Esophagus (tissue), 2 donors: ENCODE results near the gene PLEKHD1. TPM values are rescaled to one million over a fixed set of nuclear protein-coding genes. Genes with fewer than 3 reads are reported as not detected.

Experiments
- H3K27ac ChIP-seq, 2 donors: one replicate each; pipeline ENCODE4 v1.5.1; 2013; ENCODE audit warnings: low read depth in 2 of 2, mild to moderate bottlenecking in 2 of 2, inconsistent platforms in 1 of 2, low read length in 1 of 2, moderate library complexity in 1 of 2
- H3K27me3 ChIP-seq, 2 donors: one replicate each; pipeline ENCODE4 v1.6.1; 2013; ENCODE audit warnings: low read length in 2 of 2, control low read depth in 1 of 2, mild to moderate bottlenecking in 1 of 2; ENCODE audit not compliant: insufficient read depth in 2 of 2, control insufficient read depth in 1 of 2
- H3K36me3 ChIP-seq, 2 donors: one replicate each; pipeline ENCODE4 v1.6.1; 2013; ENCODE audit warnings: low read length in 1 of 2; ENCODE audit not compliant: control insufficient read depth in 2 of 2, insufficient read depth in 2 of 2
- H3K4me1 ChIP-seq, 2 donors: one replicate each; pipeline ENCODE4 v1.6.1; 2013; ENCODE audit warnings: low read length in 1 of 2; ENCODE audit not compliant: control insufficient read depth in 2 of 2, insufficient read depth in 2 of 2
- H3K4me3 ChIP-seq, 2 donors: one replicate each; pipeline ENCODE4 v1.5.1; 2013; ENCODE audit warnings: low read length in 2 of 2, mild to moderate bottlenecking in 2 of 2, low read depth in 1 of 2, moderate library complexity in 1 of 2
- H3K9me3 ChIP-seq, 2 donors: one replicate each; pipeline ENCODE4 v1.6.1; 2013; ENCODE audit warnings: mild to moderate bottlenecking in 2 of 2, low read depth in 1 of 2, low read length in 1 of 2, moderate library complexity in 1 of 2; ENCODE audit not compliant: control insufficient read depth in 2 of 2, insufficient read depth in 1 of 2
- WGBS, 2 donors: extraction: QIAGEN DNeasy Blood & Tissue Kit; methylation state at CpG; one replicate each; pipeline ENCODE4 v1.1.7; 2013; 5-methylcytosine and 5-hydroxymethylcytosine counted together
- polyA plus RNA-seq, 2 donors: library from polyadenylated mRNA; stranded (reverse); fragments of 200-250 nt; gene quantifications; one replicate each; pipeline ENCODE4 v1.2.3, GENCODE V29; 2013
- donor health status: healthy with polysubstance abuse.
- donor health status: Bipolar disorder and iron deficiency.

PLEKHD1 gene
- polyA plus RNA-seq, 2 donors, result 0.05 to 0.06 TPM

- Histone ChIP-seq H3K9me3 (no peaks in the 10 kb centered on the region), H3K36me3 (no peaks in the 10 kb centered on the region), H3K4me3 (no peak overlapping the region), H3K27ac (no peak overlapping the region), H3K27me3 (no peaks in the 10 kb centered on the region), H3K4me1 (peaks cover under 1 to 5% of the 10 kb centered on the region in 2 donors)
- WGBS, 2 donors, result 80 to 93% methylated on average over 9 of the region's 9 CpGs
These were observed 43.6 kb downstream of the PLEKHD1 start for GRCh38 chr14:69528143-69528542.

- 91 to 94% methylated on average over 5 of the region's 5 CpGs for WGBS, 2 donors
These were observed 44.4 kb downstream of the PLEKHD1 start for GRCh38 chr14:69528930-69529329.

GRCh38 chr14:69529563-69529962 is 45.0 kb downstream of the PLEKHD1 start:
- Histone ChIP-seq H3K27me3 (no peaks in the 10 kb centered on the region), H3K27ac (no peak overlapping the region), H3K4me1 (peaks cover 3 to 9% of the 10 kb centered on the region in 2 donors), H3K9me3 (no peaks in the 10 kb centered on the region), H3K4me3 (no peak overlapping the region), H3K36me3 (no peaks in the 10 kb centered on the region)
- WGBS, 2 donors, result 85 to 87% methylated on average over 3 of the region's 3 CpGs

More at GRCh38 chr14:69528930-69529329, 44.4 kb downstream of the PLEKHD1 start:
- Histone ChIP-seq H3K9me3 (no peaks in the 10 kb centered on the region), H3K27me3 (no peaks in the 10 kb centered on the region), H3K36me3 (no peaks in the 10 kb centered on the region), H3K27ac (no peak overlapping the region), H3K4me1 (peaks cover 3 to 9% of the 10 kb centered on the region in 2 donors), H3K4me3 (no peak overlapping the region)

GRCh38 chr14:69530095-69530494 is 45.6 kb downstream of the PLEKHD1 start:
- WGBS, 2 donors, result 61 to 64% methylated on average over 4 of the region's 4 CpGs
- H3K27me3 ChIP-seq, result no peaks in the 10 kb centered on the region
- H3K27ac ChIP-seq, result no peak overlapping the region
- H3K9me3 ChIP-seq, result no peaks in the 10 kb centered on the region
- H3K4me1 ChIP-seq, result peaks cover 3 to 9% of the 10 kb centered on the region in 2 donors
- H3K36me3 ChIP-seq, result no peaks in the 10 kb centered on the region
- no peak overlapping the region for H3K4me3 ChIP-seq

DNA sequence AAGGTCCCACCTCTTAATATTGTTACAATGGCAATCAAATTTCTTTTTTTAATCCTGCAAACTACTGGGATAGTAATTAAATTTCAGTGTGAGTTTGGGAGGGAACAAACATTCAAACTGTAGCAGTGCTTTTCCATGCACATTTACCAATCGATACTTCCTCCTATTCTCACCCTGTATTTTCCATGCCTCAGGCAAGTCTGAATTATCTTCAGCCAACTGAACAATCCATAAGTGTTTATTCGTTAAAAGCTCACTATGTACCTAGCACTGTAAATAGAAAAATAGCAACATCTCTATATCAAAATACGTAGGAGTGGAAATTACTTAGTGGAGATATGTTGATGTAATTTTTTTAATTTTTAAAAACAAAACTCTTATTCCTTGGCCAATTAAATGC is 46.6 kb downstream of the PLEKHD1 start:
- H3K36me3 ChIP-seq, result no peaks in the 10 kb centered on the region
- no peak overlapping the region for H3K27ac ChIP-seq
- 54 to 64% methylated on average over 3 of the region's 3 CpGs for WGBS, 2 donors
- H3K4me1 ChIP-seq, result peaks cover 3 to 9% of the 10 kb centered on the region in 2 donors
- H3K27me3 ChIP-seq, result no peaks in the 10 kb centered on the region
- H3K9me3 ChIP-seq, result no peaks in the 10 kb centered on the region
- H3K4me3 ChIP-seq, result no peak overlapping the region

GRCh38 chr14:69532561-69533340 is 48.2 kb downstream of the PLEKHD1 start:
- no peaks in the 10 kb centered on the region for H3K27me3 ChIP-seq
- H3K4me3 ChIP-seq, result no peak overlapping the region
- H3K36me3 ChIP-seq, result no peaks in the 10 kb centered on the region
- 39 to 41% methylated on average over 3 of the region's 3 CpGs for WGBS, 2 donors
- peak overlapping the region; percentile 69 to 81 for H3K27ac ChIP-seq
- peaks cover 3 to 9% of the 10 kb centered on the region in 2 donors for H3K4me1 ChIP-seq
- H3K9me3 ChIP-seq, result no peaks in the 10 kb centered on the region

DNA sequence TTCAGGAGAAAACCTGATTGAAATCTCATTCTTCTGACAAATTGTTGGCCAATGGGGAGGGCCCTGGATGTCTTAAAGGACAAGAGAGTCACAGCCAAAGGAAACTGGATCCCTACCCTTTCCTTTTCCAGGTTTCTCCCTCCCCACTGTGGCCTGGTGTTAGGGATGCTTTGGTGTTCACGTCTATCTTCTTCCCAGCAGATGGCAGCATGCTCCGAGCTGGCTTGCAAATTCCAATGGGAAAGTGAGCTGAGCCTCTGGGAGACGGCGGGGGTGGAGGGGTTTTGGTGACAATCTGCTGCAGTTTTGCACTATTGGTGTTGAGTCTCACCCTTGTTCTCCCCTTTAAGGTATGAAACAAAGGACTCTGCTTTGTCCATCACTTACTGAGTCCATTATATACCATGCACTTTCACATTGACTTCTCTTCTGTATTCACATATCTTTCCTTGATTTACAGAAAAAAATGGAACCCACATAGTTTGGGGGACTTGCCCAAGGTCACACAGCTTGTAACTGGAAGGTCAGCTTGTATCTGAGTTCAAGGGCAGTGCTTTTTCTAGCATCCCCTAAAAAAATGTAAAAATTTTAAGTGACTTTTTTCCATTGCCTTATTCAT is 50.8 kb downstream of the PLEKHD1 start:
- H3K4me3 ChIP-seq, result no peak overlapping the region
- H3K27ac ChIP-seq, result no peak overlapping the region
- H3K9me3 ChIP-seq, result peaks cover 0 to 2% of the 10 kb centered on the region in 2 donors
- 3 to 4% methylated on average over 4 of the region's 4 CpGs for WGBS, 2 donors
- no peaks in the 10 kb centered on the region for H3K27me3 ChIP-seq
- no peaks in the 10 kb centered on the region for H3K36me3 ChIP-seq
- H3K4me1 ChIP-seq, result peaks cover 3 to 9% of the 10 kb centered on the region in 2 donors

DNA sequence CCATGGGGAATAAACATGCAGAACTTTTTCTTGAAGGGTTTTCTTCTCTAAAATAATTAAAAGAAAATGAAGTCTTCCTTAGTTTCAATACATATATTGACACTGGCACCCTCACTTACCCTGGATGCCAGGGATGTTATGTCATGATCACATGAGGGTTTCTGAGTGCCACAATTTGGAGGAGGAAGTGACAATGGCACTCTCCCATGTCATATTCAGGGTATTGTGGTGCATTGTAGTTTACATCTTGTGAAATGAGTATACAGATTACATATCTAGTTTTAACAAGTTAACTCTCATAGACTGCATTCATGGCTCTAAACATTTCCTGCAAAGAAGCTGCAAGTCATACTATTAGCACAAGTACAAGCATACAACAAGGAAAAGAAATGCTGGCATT is 52.4 kb downstream of the PLEKHD1 start:
- Histone ChIP-seq H3K4me1 (peaks cover 3 to 9% of the 10 kb centered on the region in 2 donors), H3K27ac (no peak overlapping the region), H3K9me3 (peaks cover 0 to 2% of the 10 kb centered on the region in 2 donors), H3K4me3 (no peak overlapping the region), H3K27me3 (no peaks in the 10 kb centered on the region), H3K36me3 (no peaks in the 10 kb centered on the region)

DNA sequence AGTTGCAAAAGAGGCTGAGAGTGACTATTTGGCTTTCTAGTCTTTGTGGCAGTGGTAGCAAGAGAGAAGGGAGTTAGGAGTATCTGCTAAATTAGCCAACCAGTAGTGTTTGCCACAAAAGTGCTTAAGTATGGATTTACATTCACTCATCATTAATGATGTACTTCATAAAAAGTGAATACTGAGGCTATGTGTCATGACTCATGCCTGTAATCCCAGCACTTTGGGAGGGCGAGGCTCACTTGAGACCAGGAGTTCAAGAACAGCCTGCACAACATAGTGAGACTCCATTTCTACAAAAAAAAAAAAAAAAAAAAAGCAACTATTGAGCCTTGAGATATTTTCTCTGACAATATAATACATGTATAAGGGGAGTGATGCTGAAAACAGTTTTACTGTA is 53.4 kb downstream of the PLEKHD1 start:
- H3K27ac ChIP-seq, result no peak overlapping the region
- no peak overlapping the region for H3K4me3 ChIP-seq
- H3K9me3 ChIP-seq, result peaks cover 0 to 2% of the 10 kb centered on the region in 2 donors
- no peaks in the 10 kb centered on the region for H3K36me3 ChIP-seq
- WGBS, 2 donors, result 60 to 62% methylated on average over 1 of the region's 1 CpG
- no peaks in the 10 kb centered on the region for H3K27me3 ChIP-seq
- peaks cover 3 to 6% of the 10 kb centered on the region in 2 donors for H3K4me1 ChIP-seq
